Activated T-cell treated with anti-CD3 and anti-CD28 coated beads, Interleukin-2, amount 50 U/mL, for 1 hour (primary cell): ENCODE results near the gene GALNTL6.

Source experiments
- DNase-seq: peaks from one replicate; pipeline ENCODE4 v3.0.0-alpha.2; 2020

Gene GALNTL6

GRCh38 chr4:172601195-172601594 lies 788.0 kb downstream of the GALNTL6 start:
- DNase-seq, result no peak

GRCh38 chr4:172619218-172619617 lies 806.0 kb downstream of the GALNTL6 start:
- no peak for DNase-seq

- DNase-seq, result no peak
Observed at GRCh38 chr4:172619798-172620197, 806.6 kb downstream of the GALNTL6 start.

- no peak for DNase-seq
Observed at GRCh38 chr4:172628263-172628662, 815.1 kb downstream of the GALNTL6 start.

GRCh38 chr4:172630280-172630679 lies 817.1 kb downstream of the GALNTL6 start:
- DNase-seq, result no peak

- DNase-seq, result no peak
Observed at GRCh38 chr4:172631832-172632231, 818.6 kb downstream of the GALNTL6 start.

- DNase-seq, result no peak
Observed at GRCh38 chr4:172648471-172648870, 835.3 kb downstream of the GALNTL6 start.

GRCh38 chr4:172649143-172649542 lies 835.9 kb downstream of the GALNTL6 start:
- DNase-seq, result no peak

GRCh38 chr4:172650758-172651530 lies 837.7 kb downstream of the GALNTL6 start:
- DNase-seq, result no peak

GRCh38 chr4:172651961-172652360 lies 838.8 kb downstream of the GALNTL6 start:
- DNase-seq, result no peak

GRCh38 chr4:172652369-172652768 lies 839.2 kb downstream of the GALNTL6 start:
- DNase-seq, result no peak

- DNase-seq, result no peak
Observed at GRCh38 chr4:172653676-172654075, 840.5 kb downstream of the GALNTL6 start.

GRCh38 chr4:172654457-172654856 lies 841.3 kb downstream of the GALNTL6 start:
- DNase-seq, result no peak

- no peak for DNase-seq
Observed at GRCh38 chr4:172656055-172656454, 842.9 kb downstream of the GALNTL6 start.

- DNase-seq, result no peak
Observed at GRCh38 chr4:172657081-172657480, 843.9 kb downstream of the GALNTL6 start.

GRCh38 chr4:172660251-172660650 lies 847.0 kb downstream of the GALNTL6 start:
- no peak for DNase-seq

- DNase-seq, result no peak
Observed at GRCh38 chr4:172662113-172662512, 848.9 kb downstream of the GALNTL6 start.

- no peak for DNase-seq
Observed at GRCh38 chr4:172666711-172667368, 853.6 kb downstream of the GALNTL6 start.

GRCh38 chr4:172674811-172675210 lies 861.6 kb downstream of the GALNTL6 start:
- no peak for DNase-seq

GRCh38 chr4:172675232-172675631 lies 862.0 kb downstream of the GALNTL6 start:
- no peak for DNase-seq

GRCh38 chr4:172680691-172681090 lies 867.5 kb downstream of the GALNTL6 start:
- no peak for DNase-seq

- DNase-seq, result no peak
Observed at GRCh38 chr4:172683021-172683420, 869.8 kb downstream of the GALNTL6 start.

GRCh38 chr4:172686021-172686420 lies 872.8 kb downstream of the GALNTL6 start:
- DNase-seq, result no peak

- no peak for DNase-seq
Observed at GRCh38 chr4:172688534-172688933, 875.3 kb downstream of the GALNTL6 start.

- no peak for DNase-seq
Observed at GRCh38 chr4:172691552-172691951, 878.3 kb downstream of the GALNTL6 start.
